ENCODE data around the gene TLL1.

GRCh38 chr4:165906272-165906671 is 33.2 kb downstream of the TLL1 start:
- TF ChIP-seq CTCF (IDR thresholded peaks at IDR 0.05): no peak
- no peak for TF ChIP-seq POLR2AphosphoS5 (IDR thresholded peaks at IDR 0.05)

Measured in breast epithelium (tissue), 3 donors.